PC-9 (cell line): ENCODE results near the gene TTR. TPM values are rescaled to one million over a fixed set of nuclear protein-coding genes. Genes with fewer than 3 reads are reported as not detected.

ENCODE experiments used
- BruUV-seq: library from RNA; stranded (reverse); fragments of 400-500 nt; replicated peaks from 2 replicates; lab custom pipeline; 2021; lab: Mats Ljungman, UMichigan
- CTCF ChIA-PET: fragments of 300-600 bp; sonication (Branson Sonifier 250); formaldehyde crosslinking; loops from one replicate; lab custom pipeline; 2022; ENCODE audit warnings: antibody characterized with exemption; lab: Charles Lee
- POLR2A ChIA-PET: fragments of 300-600 bp; sonication (Branson Sonifier 250); formaldehyde crosslinking; loops from one replicate; lab custom pipeline; 2022; ENCODE audit warnings: antibody characterized with exemption; ENCODE audit not compliant: unreplicated experiment; lab: Charles Lee
- DNase-seq, 2 experiments: peaks; one replicate each; pipeline versions ENCODE4 v3.0.0 to v3.0.0-alpha.2; 2015 to 2022; ENCODE audit warnings: mixed read lengths in 1 of 2
- H2AFZ ChIP-seq: fragments of 200-600 bp; sonication (generic); 2 replicates; pipeline ENCODE4 v1.8.1; 2017; ENCODE audit warnings: antibody characterized with exemption
- H3F3A ChIP-seq: fragments of 200-600 bp; sonication (generic); 2 replicates; pipeline ENCODE4 v1.8.1; 2017; ENCODE audit warnings: antibody characterized with exemption, mild to moderate bottlenecking, low read depth; ENCODE audit not compliant: insufficient read depth
- H3K27ac ChIP-seq: fragments of 200-600 bp; sonication (generic); 2 replicates; pipeline ENCODE4 v1.6.1; 2016; ENCODE audit warnings: mixed run types
- H3K27me3 ChIP-seq: fragments of 200-600 bp; sonication (generic); 2 replicates; pipeline ENCODE4 v1.6.1; 2016; ENCODE audit warnings: low read depth, mixed run types; ENCODE audit not compliant: insufficient read depth
- H3K36me3 ChIP-seq: fragments of 200-600 bp; sonication (generic); 2 replicates; pipeline ENCODE4 v1.6.1; 2016; ENCODE audit warnings: low read depth, mixed run types
- H3K4me1 ChIP-seq: fragments of 200-600 bp; sonication (generic); replicated peaks from 2 replicates; pipeline ENCODE4 v1.6.1; 2016; ENCODE audit warnings: mixed run types; ENCODE audit not compliant: insufficient read depth
- H3K4me2 ChIP-seq: fragments of 200-600 bp; sonication (generic); 2 replicates; pipeline ENCODE4 v1.6.1; 2017; ENCODE audit warnings: mixed run types
- H3K4me3 ChIP-seq: fragments of 200-600 bp; sonication (generic); 2 replicates; pipeline ENCODE4 v1.6.1; 2016; ENCODE audit warnings: mixed run types
- H3K79me2 ChIP-seq: fragments of 200-600 bp; sonication (generic); 2 replicates; pipeline ENCODE4 v1.6.1; 2017; ENCODE audit warnings: low read depth, mixed run types
- H3K9me2 ChIP-seq: fragments of 200-600 bp; sonication (generic); 2 replicates; pipeline ENCODE4 v1.8.1; 2017; ENCODE audit warnings: mild to moderate bottlenecking; ENCODE audit not compliant: insufficient read depth
- H3K9me3 ChIP-seq: fragments of 200-600 bp; sonication (generic); 2 replicates; pipeline ENCODE4 v1.8.1; 2016; ENCODE audit warnings: low read depth; ENCODE audit not compliant: insufficient read depth
- H4K20me1 ChIP-seq: fragments of 200-600 bp; sonication (generic); 2 replicates; pipeline ENCODE4 v1.8.1; 2017; ENCODE audit not compliant: insufficient read depth
- EZH2 ChIP-seq: fragments of 200-600 bp; sonication (generic); IDR thresholded peaks from 2 replicates; pipeline ENCODE4 v1.8.0; 2017; ENCODE audit warnings: antibody characterized with exemption, low read depth
- intact Hi-C: fragments of 100-400 bp; cut with micrococcal nuclease; formaldehyde crosslinking; loops from one replicate; pipeline ENCODE4 v1.10.0; 2022; ENCODE audit not compliant: unreplicated experiment
- total RNA-seq: library from RNA; stranded (reverse); gene quantifications from 2 replicates; pipeline ENCODE4 v1.2.3, GENCODE V29; 2021
- TF ChIP-seq, protein P1 (sequence below): fragments of 200-600 bp; sonication (generic); conservative IDR thresholded peaks from 2 replicates; pipeline ENCODE4 v1.6.1; 2017; ENCODE audit warnings: mixed run types, antibody characterized with exemption, mild to moderate bottlenecking, moderate library complexity

The TTR gene
- total RNA-seq, 1 experiment from 2014 or later: not detected

DNA sequence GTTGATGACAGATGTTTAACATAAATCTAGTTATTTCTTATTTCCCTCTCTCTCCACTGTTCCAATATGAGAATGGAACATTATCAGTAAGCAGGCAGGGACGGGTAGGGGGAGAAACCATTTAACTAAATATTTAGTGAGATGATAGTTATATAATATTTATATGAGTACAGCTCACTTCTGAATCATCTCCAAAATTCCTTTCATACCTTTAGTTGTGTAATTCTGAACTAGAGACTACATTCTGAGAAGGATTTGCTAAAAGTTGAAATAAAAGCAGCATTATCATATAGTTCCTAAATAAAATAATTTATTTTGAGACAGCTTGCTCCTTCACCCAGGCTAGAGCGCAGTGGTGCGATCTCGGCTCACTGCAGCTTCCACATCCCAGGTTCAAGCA is 51.3 kb downstream of the TTR start:
- TF ChIP-seq, protein P1, sequence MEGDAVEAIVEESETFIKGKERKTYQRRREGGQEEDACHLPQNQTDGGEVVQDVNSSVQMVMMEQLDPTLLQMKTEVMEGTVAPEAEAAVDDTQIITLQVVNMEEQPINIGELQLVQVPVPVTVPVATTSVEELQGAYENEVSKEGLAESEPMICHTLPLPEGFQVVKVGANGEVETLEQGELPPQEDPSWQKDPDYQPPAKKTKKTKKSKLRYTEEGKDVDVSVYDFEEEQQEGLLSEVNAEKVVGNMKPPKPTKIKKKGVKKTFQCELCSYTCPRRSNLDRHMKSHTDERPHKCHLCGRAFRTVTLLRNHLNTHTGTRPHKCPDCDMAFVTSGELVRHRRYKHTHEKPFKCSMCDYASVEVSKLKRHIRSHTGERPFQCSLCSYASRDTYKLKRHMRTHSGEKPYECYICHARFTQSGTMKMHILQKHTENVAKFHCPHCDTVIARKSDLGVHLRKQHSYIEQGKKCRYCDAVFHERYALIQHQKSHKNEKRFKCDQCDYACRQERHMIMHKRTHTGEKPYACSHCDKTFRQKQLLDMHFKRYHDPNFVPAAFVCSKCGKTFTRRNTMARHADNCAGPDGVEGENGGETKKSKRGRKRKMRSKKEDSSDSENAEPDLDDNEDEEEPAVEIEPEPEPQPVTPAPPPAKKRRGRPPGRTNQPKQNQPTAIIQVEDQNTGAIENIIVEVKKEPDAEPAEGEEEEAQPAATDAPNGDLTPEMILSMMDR: no peak
- TF ChIP-seq EZH2: no peak
- H3K79me2 ChIP-seq: no peaks in the 10 kb centered on the region
- CTCF ChIA-PET: no interaction called here
- POLR2A ChIA-PET: no interaction called here
- no peaks in the 10 kb centered on the region for H3K36me3 ChIP-seq
- H3F3A ChIP-seq: no peaks in the 10 kb centered on the region
- no peak overlapping the region for H3K4me2 ChIP-seq
- H3K4me3 ChIP-seq: no peak overlapping the region
- no peak overlapping the region for H2AFZ ChIP-seq
- H3K9me3 ChIP-seq: no peaks in the 10 kb centered on the region
- no TSS peak for BruUV-seq
- no peaks in the 10 kb centered on the region for H3K27me3 ChIP-seq
- no peak for DNase-seq
- H3K27ac ChIP-seq: no peak overlapping the region
- H3K9me2 ChIP-seq: no peaks in the 10 kb centered on the region
- no peaks in the 10 kb centered on the region for H4K20me1 ChIP-seq
- intact Hi-C loops: no loop called here
- 0 out of 2 replicates have a peak, but pooled peaks cover 3% of the 10 kb centered on the region for H3K4me1 ChIP-seq

DNA sequence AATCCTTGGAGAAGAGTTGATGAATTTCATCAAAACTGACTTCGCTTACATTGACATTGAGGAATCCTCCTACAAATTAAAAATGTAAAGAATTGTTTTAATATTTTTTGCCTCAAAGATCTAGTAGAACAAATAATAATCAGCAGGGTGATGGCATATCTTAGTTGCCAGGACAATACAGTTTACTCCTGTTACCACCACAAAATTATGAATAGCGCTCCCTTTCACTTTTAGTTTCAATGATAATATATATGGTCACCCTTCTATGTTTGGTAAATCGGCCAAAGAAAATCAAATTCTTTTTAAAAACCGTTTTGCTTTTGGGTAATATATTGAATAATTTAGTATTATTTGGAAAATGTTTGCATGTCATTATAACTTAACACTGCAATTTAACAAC is 53.7 kb downstream of the TTR start:
- Histone ChIP-seq H3K36me3 (no peaks in the 10 kb centered on the region), H3K79me2 (no peaks in the 10 kb centered on the region), H3K27ac (no peak overlapping the region), H3K27me3 (no peaks in the 10 kb centered on the region), H4K20me1 (no peaks in the 10 kb centered on the region), H3K4me1 (peaks cover 22% of the 10 kb centered on the region), H3K9me2 (no peaks in the 10 kb centered on the region), H3K9me3 (no peaks in the 10 kb centered on the region), H3K4me2 (no peak overlapping the region), H3F3A (peaks cover 12% of the 10 kb centered on the region), H2AFZ (no peak overlapping the region), H3K4me3 (no peak overlapping the region)
- intact Hi-C loops: no loop called here
- ChIA-PET POLR2A (no interaction called here), CTCF (interaction anchor here (0.5 kb wide), 1 partner anchor 391 kb away, joined by 7 read pairs; no protein-coding TSS in a partner anchor)
- no TSS peak for BruUV-seq
- no peak for DNase-seq
- TF ChIP-seq, protein P1: no peak
- no peak for TF ChIP-seq EZH2

DNA sequence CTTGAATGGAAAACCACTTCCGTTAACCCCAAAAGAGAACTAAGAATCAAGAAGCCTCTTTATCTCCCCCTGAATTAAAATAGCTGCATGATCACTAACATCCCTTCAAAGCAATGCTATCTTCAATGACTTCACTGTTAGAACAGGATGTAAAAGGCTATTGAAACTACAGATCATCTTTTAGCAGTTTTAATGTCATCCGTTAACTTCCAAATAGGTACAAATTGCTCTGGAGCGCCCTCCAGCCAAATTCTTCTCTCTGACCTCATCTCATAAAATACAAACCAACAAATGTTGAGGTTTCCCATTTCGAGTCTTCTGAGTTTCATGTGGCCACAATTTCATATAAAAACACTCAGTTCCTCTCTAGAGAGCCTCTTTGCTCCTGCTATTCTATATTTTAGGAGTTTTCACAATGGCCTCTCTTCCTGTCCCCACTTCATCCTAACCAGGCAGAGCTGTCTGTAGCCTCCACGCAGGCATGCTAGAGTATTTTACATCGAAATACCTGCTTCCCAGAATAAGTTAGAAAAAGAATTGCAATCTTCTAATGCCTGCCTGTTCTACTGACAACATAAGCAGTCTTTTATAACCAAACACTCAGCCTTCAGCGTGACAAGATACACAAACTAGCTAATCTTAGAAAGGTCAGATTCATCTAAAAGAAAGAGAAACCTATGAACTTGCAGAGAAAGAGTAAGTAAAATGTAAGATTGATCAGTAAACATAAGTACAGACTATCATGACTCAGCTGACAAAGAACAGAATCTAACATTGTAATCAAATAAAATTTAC is 54.9 kb downstream of the TTR start:
- Histone ChIP-seq H3K36me3 (no peaks in the 10 kb centered on the region), H3K27ac (no peak overlapping the region), H3K4me3 (no peak overlapping the region), H3F3A (peaks cover 12% of the 10 kb centered on the region), H2AFZ (no peak overlapping the region), H3K9me3 (no peaks in the 10 kb centered on the region), H3K4me2 (no peak overlapping the region), H3K79me2 (no peaks in the 10 kb centered on the region), H3K27me3 (no peaks in the 10 kb centered on the region), H4K20me1 (no peaks in the 10 kb centered on the region), H3K4me1 (peaks cover 22% of the 10 kb centered on the region), H3K9me2 (no peaks in the 10 kb centered on the region)
- POLR2A ChIA-PET: no interaction called here
- no peak for TF ChIP-seq EZH2
- TF ChIP-seq, protein P1: no peak
- no TSS peak for BruUV-seq
- intact Hi-C loops: no loop called here
- CTCF ChIA-PET: no interaction called here
- DNase-seq: no peak
